Measurements from ENCODE around the gene DLL3. TPM values are rescaled to one million over a fixed set of nuclear protein-coding genes. Genes with fewer than 3 reads are reported as not detected.

The DLL3 gene
- total RNA-seq, 1 donor from 2014 or later = not detected

DNA sequence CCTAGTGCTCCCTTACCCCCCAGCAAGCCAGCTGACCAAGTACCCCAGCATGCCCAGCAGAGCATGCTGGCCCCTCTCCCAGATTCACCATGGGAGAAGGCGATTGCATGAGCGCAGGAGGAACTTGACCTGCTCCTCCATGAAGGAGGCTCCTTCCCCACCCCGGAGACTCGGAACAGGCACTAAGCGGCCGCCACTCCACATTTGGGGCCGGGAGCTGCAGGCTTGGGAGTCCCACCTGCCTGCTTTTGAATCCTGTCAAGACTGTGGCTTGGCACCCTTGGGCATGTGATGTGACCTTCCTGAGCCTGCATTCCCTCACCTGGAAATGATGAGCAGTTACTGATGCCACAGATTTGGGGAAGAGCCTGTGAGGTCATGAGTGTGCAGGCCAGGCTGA lies 30.8 kb upstream of the DLL3 start:
- Histone ChIP-seq H3K9me3 (no peaks in the 10 kb centered on the region), H3K27me3 (no peaks in the 10 kb centered on the region), H3K4me1 (no peaks in the 10 kb centered on the region), H3K36me3 (peaks cover 89% of the 10 kb centered on the region), H3K27ac (no peak overlapping the region), H3K4me3 (no peak overlapping the region)
- DNase-seq (no peak), ATAC-seq (no peak)
- no peak for TF ChIP-seq CTCF (IDR thresholded peaks at IDR 0.05)
- intact Hi-C loops (cut with DNase I) = no loop called here

- no peak for TF ChIP-seq CTCF (IDR thresholded peaks at IDR 0.05)
- Histone ChIP-seq H3K4me3 (no peak overlapping the region), H3K27me3 (no peaks in the 10 kb centered on the region), H3K9me3 (no peaks in the 10 kb centered on the region), H3K36me3 (peaks cover 98% of the 10 kb centered on the region), H3K27ac (no peak overlapping the region), H3K4me1 (no peaks in the 10 kb centered on the region)
- no peak for ATAC-seq
- intact Hi-C loops (cut with DNase I) = no loop called here
- DNase-seq = no peak
These were observed 29.7 kb upstream of the DLL3 start for GRCh38 chr19:39469036-39469435.

- intact Hi-C loops (cut with DNase I) = no loop called here
- H3K27ac ChIP-seq = no peak overlapping the region
- ATAC-seq = no peak
- no peaks in the 10 kb centered on the region for H3K9me3 ChIP-seq
- peaks cover 98% of the 10 kb centered on the region for H3K36me3 ChIP-seq
- TF ChIP-seq CTCF (IDR thresholded peaks at IDR 0.05) = no peak
- no peak for DNase-seq
- no peaks in the 10 kb centered on the region for H3K4me1 ChIP-seq
- H3K4me3 ChIP-seq = no peak overlapping the region
- no peaks in the 10 kb centered on the region for H3K27me3 ChIP-seq
These were observed 29.2 kb upstream of the DLL3 start for GRCh38 chr19:39469567-39469966.

DNA sequence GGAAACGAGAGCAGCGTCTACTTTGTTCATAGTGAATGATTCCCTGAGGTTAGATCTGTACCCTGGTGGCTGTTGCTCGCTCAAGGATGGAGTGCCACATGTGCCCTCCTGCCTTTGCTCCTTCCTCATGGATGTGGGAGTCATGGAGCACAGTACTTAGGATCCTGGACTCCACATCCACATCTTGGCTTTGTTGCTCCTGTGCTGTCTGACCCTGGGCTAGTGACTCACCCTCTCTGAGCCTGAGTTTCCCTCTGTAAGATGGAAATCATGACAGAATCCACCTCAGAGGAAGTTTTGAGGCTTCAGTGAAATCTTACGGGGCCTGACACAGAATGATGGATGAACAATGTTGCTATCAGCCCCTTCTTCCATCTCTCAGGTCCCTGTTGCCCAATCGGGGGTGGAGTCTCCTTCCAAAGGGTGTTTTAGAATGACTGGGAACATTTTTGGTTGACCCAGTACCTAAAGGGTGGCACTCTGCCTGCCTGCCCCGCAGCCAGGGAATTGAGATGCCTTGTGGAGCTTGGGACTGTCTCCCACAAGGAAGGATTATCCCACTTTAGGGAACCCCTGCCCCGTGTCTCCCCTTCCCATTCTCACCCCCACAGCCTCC lies 27.9 kb upstream of the DLL3 start:
- no peak for ATAC-seq
- H3K9me3 ChIP-seq = no peaks in the 10 kb centered on the region
- H3K27ac ChIP-seq = no peak overlapping the region
- DNase-seq = no peak
- intact Hi-C loops (cut with DNase I) = no loop called here
- TF ChIP-seq CTCF (IDR thresholded peaks at IDR 0.05) = no peak
- peaks cover 98% of the 10 kb centered on the region for H3K36me3 ChIP-seq
- no peak overlapping the region for H3K4me3 ChIP-seq
- H3K4me1 ChIP-seq = no peaks in the 10 kb centered on the region
- no peaks in the 10 kb centered on the region for H3K27me3 ChIP-seq

DNA sequence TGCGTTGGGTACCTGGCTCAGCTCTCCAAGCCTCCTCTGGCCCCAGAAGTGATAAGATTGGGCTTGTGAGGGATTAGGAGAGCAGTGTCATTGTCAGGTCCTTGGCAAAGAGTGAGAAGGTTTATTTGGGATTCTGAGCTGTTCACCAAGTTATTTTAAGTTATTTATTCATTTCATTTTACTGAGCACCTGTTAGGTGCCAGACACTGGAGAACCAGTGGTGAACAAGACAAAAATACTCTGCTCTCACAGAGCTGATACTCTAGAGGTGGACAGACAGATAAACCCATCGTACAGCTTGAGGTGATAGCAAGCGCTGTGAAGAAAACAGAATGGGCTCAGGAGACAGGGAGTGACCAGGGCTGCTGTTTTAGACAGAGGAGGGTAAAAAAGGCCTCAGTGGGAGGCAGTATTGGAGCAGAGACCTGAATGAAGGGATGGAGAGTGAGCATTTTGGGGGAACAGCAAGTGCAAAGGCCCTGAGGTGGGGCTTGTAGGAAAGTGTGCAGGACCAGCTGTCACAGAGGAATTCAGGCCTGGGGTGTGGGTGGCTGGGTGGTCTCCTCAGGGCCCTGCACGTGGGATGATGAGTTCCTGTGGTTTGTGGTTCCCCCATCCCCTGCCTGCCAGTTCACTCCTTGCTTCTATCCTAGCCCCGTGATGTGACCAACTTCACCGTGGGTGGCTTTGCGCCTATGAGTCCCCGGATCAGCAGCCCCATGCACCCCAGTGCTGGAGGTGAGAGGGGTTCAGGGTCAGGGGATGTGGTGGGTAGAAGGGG lies 26.8 kb upstream of the DLL3 start:
- ATAC-seq (no peak), DNase-seq (no peak)
- Histone ChIP-seq H3K9me3 (no peaks in the 10 kb centered on the region), H3K36me3 (peaks cover 93% of the 10 kb centered on the region), H3K4me1 (no peaks in the 10 kb centered on the region), H3K4me3 (no peak overlapping the region), H3K27ac (no peak overlapping the region), H3K27me3 (no peaks in the 10 kb centered on the region)
- no peak for TF ChIP-seq CTCF (IDR thresholded peaks at IDR 0.05)
- intact Hi-C loops (cut with DNase I) = no loop called here

Data from upper lobe of right lung (tissue), 1 donor.